HG03064 (cell line): Measurements from ENCODE around the gene NT5DC1.

Source experiments
- ATAC-seq: cut with Tn5 transposase; IDR thresholded peaks from one replicate; pipeline ENCODE4 v1.9.1; 2021; ENCODE audit warnings: low read depth; ENCODE audit not compliant: unreplicated experiment

The NT5DC1 gene

DNA sequence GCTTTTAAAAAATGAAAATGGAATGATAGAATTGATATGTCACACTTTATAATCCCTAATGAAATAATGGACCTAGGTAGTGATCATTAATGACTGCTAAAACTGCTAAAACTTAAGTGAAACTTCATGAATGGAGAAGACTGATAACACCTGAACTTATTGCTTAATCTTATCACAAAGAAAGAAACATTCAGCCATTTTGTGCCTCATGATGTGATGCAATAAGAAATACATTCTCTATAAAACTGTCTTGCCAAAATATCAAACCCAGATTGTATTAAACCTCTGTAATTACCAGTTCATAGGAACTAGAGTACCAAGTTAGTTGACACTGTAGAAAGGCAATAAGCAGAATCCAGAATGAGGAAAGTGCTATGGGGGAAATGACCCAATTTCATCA lies 79.7 kb downstream of the NT5DC1 start:
- ATAC-seq, result no peak

- ATAC-seq, result no peak
These were observed 88.8 kb downstream of the NT5DC1 start for GRCh38 chr6:116189472-116189871.

DNA sequence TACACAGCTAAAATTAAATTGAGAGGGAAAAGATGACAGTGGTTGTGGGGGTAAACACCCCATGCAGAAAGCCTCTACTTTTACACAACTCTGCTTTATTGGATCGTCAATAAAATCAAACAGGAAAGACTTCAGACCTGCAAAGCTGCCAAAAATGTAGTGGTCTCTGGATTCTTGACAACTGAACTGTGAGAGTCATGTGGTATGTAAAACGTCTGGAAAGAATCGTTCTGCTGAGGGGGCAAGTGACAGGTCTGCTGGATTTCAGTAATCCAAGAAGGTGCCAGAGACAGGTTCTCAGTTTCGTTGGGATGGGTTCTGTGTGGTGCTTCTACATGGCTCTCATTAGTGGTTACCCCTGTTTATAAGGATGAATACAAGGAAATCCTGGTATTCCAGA lies 89.9 kb downstream of the NT5DC1 start:
- ATAC-seq, result no peak

- no peak for ATAC-seq
These were observed 91.2 kb downstream of the NT5DC1 start for GRCh38 chr6:116191881-116192280.

DNA sequence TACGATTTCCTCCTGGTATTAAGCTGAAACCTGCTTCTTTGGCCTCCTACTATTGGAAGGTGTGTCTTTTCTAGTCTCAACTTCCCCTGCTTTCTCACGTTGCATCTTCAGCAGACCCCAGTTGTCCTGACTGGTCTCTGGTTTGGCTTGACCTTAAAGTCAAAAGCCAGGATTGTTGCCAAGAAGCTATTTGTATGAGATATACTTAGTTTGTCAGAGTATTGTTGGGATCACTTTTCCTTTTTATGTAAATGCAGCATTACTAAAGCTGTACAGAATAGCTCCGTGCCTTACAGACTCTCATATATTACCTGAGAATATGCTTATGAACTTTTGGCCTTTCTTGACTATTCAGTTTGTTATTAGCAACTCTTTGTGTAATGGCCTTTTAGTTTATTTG lies 92.1 kb downstream of the NT5DC1 start:
- ATAC-seq, result no peak

DNA sequence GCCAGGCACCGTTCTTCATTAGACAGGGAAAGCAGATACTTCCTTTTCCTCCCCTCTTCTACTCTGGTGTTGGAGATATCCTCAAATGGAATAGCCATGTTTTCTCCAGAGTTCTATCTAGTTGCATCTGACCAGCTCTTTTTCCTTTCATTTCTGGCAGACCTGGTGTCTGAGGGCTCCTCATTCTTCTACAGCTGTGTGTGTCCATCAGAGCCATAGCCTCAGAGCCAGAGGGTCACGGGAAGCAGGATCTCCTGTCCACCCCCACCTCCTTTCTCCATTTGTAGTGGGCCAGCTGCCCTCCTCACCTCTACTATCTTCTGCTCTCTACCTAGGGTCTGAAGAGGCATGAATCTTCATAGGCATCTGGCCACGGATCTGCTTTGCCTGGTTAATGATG lies 96.2 kb downstream of the NT5DC1 start:
- no peak for ATAC-seq

- no peak for ATAC-seq
These were observed 100.1 kb downstream of the NT5DC1 start for GRCh38 chr6:116200619-116201249.

DNA sequence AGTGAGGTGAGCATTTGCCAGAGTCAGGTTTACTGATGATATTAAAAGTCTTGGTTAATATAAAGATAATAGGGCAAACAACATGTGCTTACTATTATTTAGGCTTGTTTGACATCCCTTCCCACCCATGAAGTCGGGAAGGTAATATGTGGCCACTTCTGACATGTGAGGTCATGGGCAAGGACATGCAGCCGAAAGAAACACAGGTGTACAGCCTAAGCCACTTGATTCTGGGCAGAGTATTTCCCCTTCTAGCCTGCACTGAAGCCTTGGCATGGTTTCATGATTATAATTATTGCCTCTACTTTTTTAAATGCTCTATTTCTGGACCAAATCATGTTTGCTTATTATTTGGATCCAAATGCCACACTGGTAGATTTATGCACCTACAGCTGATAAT lies 100.9 kb downstream of the NT5DC1 start:
- no peak for ATAC-seq

DNA sequence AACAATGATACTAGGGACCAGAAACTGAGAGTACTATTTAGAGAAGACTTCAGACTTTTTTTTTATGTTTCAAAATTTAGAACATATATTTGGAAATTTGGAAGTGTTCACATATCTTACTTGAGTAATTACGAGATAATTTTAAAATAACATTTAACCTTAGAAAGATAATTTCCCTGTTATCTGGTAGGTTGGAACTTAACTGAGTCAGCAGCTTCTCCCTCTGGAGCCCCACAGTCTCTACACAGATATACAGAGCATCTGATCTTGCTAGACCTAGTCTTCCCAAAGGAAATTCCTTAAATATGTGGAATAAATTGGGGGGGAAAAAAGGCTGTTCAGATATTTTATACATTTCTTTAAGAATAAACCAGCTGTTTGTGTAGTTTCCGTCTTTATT lies 104.6 kb downstream of the NT5DC1 start:
- no peak for ATAC-seq

DNA sequence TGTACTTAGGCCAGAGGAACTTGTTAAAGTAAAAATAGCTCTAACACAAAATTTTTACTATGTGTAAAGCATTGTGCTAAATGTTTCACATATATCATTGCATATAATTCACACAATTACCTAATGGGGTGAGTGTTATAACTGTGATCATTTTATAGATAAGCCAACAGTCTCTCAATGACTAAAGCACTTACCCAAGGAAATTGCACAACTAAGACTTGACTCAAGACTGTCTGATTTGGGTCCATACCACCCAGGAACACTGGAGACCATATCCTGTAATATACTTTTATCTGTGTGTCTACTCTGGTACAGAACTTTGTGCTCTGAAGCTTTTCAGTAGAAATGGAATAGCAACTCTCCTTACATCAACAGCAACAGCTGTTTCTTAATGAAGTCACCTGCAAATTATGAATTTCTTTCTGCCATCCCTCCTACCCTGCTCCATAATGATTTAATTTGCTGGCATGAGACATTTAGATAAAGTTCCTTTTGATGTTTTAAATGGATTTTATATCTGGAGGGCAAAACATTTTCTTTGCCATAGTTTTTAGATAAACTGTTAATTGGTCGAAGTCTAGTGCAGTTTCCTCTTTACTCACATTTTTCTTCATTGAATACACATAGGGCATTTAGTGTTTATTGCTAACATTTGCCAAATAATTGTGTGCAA lies 105.7 kb downstream of the NT5DC1 start:
- ATAC-seq, result no peak

DNA sequence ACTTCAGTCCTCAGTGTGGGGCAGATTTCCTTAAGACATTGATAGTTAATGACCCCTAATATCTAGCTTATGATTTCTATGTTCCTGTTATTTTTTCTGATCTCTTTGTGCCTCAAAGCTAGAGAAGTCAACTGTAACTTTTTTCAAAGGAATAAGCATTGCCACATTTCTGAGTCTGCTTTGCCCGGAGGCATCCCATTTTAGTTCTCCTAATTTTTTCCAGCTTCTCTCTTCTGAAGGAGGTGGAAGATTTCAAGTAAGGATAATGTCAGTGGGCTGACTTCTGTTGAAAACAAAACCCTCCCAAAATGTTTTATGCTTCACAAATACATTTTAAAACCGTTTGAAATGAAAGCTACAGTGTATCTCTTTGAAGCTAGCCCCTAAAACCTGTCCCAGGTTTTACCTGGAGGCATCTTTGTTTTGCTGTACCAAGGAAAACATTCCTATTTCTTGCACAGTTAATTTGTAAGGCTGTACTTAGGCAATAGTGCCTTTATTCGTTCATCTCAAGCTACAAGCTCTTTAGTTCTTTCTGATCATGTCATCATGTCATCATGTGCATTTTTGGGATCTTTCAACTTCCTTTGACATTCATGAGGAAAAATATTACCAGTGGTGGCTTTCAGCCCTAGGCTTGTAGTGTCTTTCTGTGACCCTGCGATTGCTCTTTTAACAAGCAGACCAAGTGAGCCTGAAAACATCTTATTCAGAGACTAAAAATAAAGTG lies 107.6 kb downstream of the NT5DC1 start:
- ATAC-seq, result no peak

DNA sequence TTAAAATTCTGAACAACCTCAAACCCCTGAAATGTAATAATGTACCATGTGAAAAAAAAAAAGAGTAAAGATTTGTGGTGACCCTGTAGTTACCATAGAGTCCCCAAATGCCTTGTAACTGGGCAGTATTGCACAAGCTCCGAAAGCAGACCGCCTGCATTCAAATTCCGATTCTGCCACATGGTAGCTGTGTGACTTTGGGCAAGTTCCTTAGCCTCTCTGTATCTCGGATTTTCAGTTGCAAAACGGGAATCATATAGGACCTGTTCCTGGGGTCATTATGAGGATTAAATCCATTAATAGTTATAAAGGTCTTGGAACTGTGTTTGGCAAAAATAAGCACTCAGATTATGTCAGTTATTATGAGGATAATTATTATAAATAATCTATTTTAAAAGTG lies 109.7 kb downstream of the NT5DC1 start:
- ATAC-seq, result no peak

DNA sequence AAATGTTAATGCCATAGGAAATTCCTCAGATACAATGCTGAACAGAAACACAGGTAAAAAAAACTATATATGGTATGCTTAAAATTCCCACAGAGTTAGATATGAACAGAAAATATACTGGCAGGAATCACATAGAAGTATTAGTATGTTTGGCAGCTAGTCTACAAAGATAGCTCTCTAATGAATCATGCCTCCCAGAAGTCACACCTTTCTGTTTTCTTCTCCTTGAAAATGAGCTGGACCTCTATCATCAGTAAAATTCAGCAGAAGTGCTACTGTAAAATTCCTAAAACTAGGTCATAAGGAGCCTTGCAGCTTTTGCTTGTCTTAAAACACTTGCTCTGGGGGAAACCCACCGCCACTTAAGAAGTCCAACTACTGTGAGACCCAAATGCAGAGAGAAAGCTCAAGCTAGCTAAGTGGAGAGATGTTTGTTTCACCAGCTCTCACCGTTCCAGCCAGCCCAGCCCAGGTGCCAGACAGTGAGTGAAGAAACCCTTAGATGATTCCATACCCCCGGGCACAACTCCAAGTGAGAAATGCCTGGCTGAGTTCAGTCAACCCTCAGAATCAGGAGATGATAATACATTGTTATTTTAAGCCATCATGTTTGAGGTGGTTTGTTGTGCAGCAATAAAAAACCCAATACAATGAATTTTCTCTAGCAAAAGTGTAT lies 110.2 kb downstream of the NT5DC1 start:
- ATAC-seq, result no peak

GRCh38 chr6:116214681-116215080 lies 114.0 kb downstream of the NT5DC1 start:
- no peak for ATAC-seq

GRCh38 chr6:116215414-116215813 lies 114.8 kb downstream of the NT5DC1 start:
- no peak for ATAC-seq

- no peak for ATAC-seq
These were observed 116.4 kb downstream of the NT5DC1 start for GRCh38 chr6:116217069-116217468.

DNA sequence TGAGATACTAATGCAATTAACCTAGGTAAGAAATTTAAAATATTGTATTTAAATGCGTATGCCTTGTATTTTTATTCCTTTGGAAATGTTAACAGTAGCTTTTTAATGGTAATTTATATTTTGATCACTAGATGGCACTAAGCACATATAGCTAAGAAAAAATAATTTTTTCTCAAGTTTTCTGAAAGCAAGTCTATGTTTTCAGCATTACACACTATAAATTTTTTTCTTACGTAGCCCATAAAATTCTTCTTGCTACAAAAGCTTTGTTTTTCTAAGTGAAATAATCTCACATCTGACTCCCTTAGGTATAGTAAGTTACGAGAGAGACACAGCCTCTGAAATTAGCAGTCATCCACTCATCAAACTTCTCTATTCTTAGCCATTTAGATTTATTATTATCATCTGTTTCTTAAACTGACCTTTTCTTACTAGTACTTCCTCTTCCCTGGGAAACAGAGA lies 117.5 kb downstream of the NT5DC1 start:
- no peak for ATAC-seq

- ATAC-seq, result no peak
These were observed 118.2 kb downstream of the NT5DC1 start for GRCh38 chr6:116218866-116219265.

DNA sequence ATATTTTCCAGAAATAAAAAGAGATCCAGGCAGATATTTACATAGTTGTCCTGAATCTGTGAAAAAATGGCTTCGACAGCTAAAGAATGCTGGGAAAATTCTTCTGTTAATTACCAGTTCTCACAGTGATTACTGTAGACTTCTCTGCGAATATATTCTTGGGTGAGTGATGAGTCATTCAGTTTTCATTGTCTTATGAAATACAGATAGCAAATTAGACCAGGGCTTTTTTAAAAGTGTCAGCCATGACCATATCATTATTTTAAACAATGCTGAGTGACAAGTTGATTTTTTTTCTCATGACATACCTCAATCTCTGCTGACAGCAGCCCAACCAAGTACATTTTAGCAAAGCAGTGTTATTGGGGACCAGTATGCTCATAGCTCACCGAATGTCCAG lies 120.4 kb downstream of the NT5DC1 start:
- no peak for ATAC-seq

DNA sequence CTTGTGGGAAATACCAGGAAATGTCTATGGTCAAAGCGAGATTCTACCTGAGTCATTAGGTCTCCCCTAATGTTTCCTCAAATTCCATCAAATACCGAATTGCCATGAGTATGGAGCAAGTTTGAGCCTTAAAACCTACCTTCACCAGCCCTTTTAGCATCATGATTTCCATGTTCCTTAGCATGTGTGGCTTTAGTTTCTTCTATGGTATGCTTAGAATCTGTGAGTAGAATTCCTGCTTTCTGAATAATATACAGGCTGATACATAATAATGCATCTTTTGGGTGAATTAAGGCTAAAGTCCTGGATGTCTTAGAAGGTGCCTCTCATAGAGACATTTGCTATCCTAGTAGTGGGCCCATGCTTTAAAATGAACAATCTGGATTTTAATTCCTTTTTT lies 121.3 kb downstream of the NT5DC1 start:
- ATAC-seq, result no peak

GRCh38 chr6:116223355-116223754 lies 122.7 kb downstream of the NT5DC1 start:
- no peak for ATAC-seq
